Neuronal stem cell (in vitro differentiated cells): ENCODE results near the gene MYO1B.
"Not testable (repeated sequence)": the region's sequence is repeated elsewhere in the genome, so short reads cannot be mapped to it uniquely, and the experiment has no call there.

Experiments used
- DNase-seq: peaks from one replicate; pipeline ENCODE4 v3.0.0-alpha.2; 2013; ENCODE audit warnings: low spot score
- H2AFZ ChIP-seq: one replicate; pipeline ENCODE4 v1.6.1; 2013; ENCODE audit warnings: mild to moderate bottlenecking, low read length, inconsistent platforms
- H2AK5ac ChIP-seq: 2 replicates; pipeline ENCODE4 v1.6.1; 2013; ENCODE audit warnings: low read depth, mild to moderate bottlenecking, inconsistent platforms, low read length, moderate library complexity, mixed read lengths
- H2BK120ac ChIP-seq: 2 replicates; pipeline ENCODE4 v1.6.1; 2013; ENCODE audit warnings: low read depth, mild to moderate bottlenecking, inconsistent platforms, low read length, moderate library complexity, mixed read lengths
- H2BK12ac ChIP-seq: one replicate; pipeline ENCODE4 v1.6.1; 2013; ENCODE audit warnings: low read length, inconsistent platforms
- H2BK15ac ChIP-seq: 2 replicates; pipeline ENCODE4 v1.6.1; 2013; ENCODE audit warnings: mild to moderate bottlenecking, low read length, inconsistent platforms, mixed read lengths
- H2BK5ac ChIP-seq: one replicate; pipeline ENCODE4 v1.6.1; 2013; ENCODE audit warnings: inconsistent platforms, mild to moderate bottlenecking, low read length, moderate library complexity
- H3K14ac ChIP-seq: one replicate; pipeline ENCODE4 v1.6.1; 2013; ENCODE audit warnings: low read length, inconsistent platforms
- H3K18ac ChIP-seq: 2 replicates; pipeline ENCODE4 v1.6.1; 2013; ENCODE audit warnings: low read length, inconsistent platforms
- H3K23ac ChIP-seq: 2 replicates; pipeline ENCODE4 v1.6.1; 2013; ENCODE audit warnings: low read depth, mild to moderate bottlenecking, mixed read lengths, low read length, inconsistent platforms; ENCODE audit not compliant: poor library complexity
- H3K27ac ChIP-seq: replicated peaks from 3 replicates; pipeline ENCODE4 v1.5.1; 2013; ENCODE audit warnings: low read length, inconsistent platforms
- H3K27me3 ChIP-seq, 3 experiments: 2 replicates each; pipeline ENCODE4 v1.6.1; 2013; ENCODE audit warnings: low read length in 3 of 3, mild to moderate bottlenecking in 2 of 3, inconsistent platforms in 1 of 3, low read depth in 1 of 3, mixed read lengths in 1 of 3, moderate library complexity in 1 of 3; ENCODE audit not compliant: control insufficient read depth in 3 of 3, insufficient read depth in 3 of 3
- H3K36me3 ChIP-seq, 2 donors: replicated peaks in 1 of 2; 2 replicates each; pipeline ENCODE4 v1.6.1; 2013; ENCODE audit warnings: low read length in 2 of 2; ENCODE audit not compliant: control insufficient read depth in 2 of 2, insufficient read depth in 2 of 2
- H3K4ac ChIP-seq: 2 replicates; pipeline ENCODE4 v1.6.1; 2013; ENCODE audit warnings: inconsistent platforms, mild to moderate bottlenecking, low read length, moderate library complexity
- H3K4me1 ChIP-seq, 2 donors: 1 replicate in 1 of 2; 2 replicates in 1 of 2; pipeline ENCODE4 v1.6.1; 2013; ENCODE audit warnings: low read length in 2 of 2, low read depth in 1 of 2; ENCODE audit not compliant: control insufficient read depth in 2 of 2, insufficient read depth in 1 of 2
- H3K4me2 ChIP-seq: one replicate; pipeline ENCODE4 v1.6.1; 2013; ENCODE audit warnings: mild to moderate bottlenecking, low read length, inconsistent platforms; ENCODE audit not compliant: insufficient read depth, poor library complexity, severe bottlenecking
- H3K4me3 ChIP-seq, 2 donors: 2 replicates each; pipeline ENCODE4 v1.5.1; 2013; ENCODE audit warnings: low read length in 2 of 2, mild to moderate bottlenecking in 2 of 2, inconsistent platforms in 1 of 2, moderate library complexity in 1 of 2
- H3K79me1 ChIP-seq: one replicate; pipeline ENCODE4 v1.6.1; 2013; ENCODE audit warnings: low read depth, mild to moderate bottlenecking, inconsistent platforms, low read length, moderate library complexity
- H3K9ac ChIP-seq: one replicate; pipeline ENCODE4 v1.6.1; 2013; ENCODE audit warnings: mild to moderate bottlenecking, low read depth, low read length, inconsistent platforms; ENCODE audit not compliant: poor library complexity
- H3K9me3 ChIP-seq, 2 donors: replicated peaks in 1 of 2; 2 replicates each; pipeline versions ENCODE3 to v1.6.1; 2013; ENCODE audit warnings: low read length in 2 of 2, mild to moderate bottlenecking in 2 of 2, inconsistent platforms in 1 of 2, low read depth in 1 of 2, mixed read lengths in 1 of 2, moderate library complexity in 1 of 2; ENCODE audit not compliant: control insufficient read depth in 2 of 2, insufficient read depth in 1 of 2
- H4K8ac ChIP-seq: one replicate; pipeline ENCODE4 v1.6.1; 2013; ENCODE audit warnings: low read depth, mild to moderate bottlenecking, inconsistent platforms, low read length, moderate library complexity
- H4K91ac ChIP-seq: one replicate; pipeline ENCODE4 v1.6.1; 2013; ENCODE audit warnings: low read length, low read depth, mild to moderate bottlenecking, inconsistent platforms; ENCODE audit not compliant: poor library complexity
- WGBS, 2 donors: extraction: QIAGEN DNeasy Blood & Tissue Kit; methylation state at CpG; one replicate each; pipeline ENCODE4 v1.1.7; 2013; ENCODE audit warnings: missing lambda C conversion rate in 2 of 2, mixed read lengths in 1 of 2; ENCODE audit not compliant: insufficient read length in 2 of 2, insufficient replicate concordance in 1 of 2; ENCODE audit errors: extremely low coverage in 2 of 2; 5-methylcytosine and 5-hydroxymethylcytosine counted together

MYO1B gene

DNA sequence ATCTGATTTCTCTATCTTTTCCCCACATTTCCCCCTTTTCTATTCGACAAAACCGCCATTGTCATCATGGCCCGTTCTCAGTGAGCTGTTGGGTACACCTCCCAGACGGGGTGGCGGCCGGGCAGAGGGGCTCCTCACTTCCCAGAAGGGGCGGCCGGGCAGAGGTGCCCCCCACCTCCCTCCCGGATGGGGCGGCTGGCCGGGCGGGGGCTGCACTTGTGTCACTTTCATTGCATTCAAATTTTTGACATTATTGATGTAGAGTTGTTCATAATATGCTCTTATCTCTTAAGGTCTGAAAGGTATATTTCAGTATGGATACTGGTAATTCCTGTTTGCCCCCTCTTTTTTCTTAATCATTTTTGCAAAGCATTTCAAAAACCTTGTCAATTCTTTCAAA is 211.3 kb downstream of the MYO1B start:
- H3K14ac ChIP-seq, H3K18ac ChIP-seq, H3K9me3 ChIP-seq, H2AK5ac ChIP-seq, H3K4me3 ChIP-seq, H2AFZ ChIP-seq, H3K4me2 ChIP-seq, H3K27me3 ChIP-seq, H2BK5ac ChIP-seq, H3K36me3 ChIP-seq, H3K9ac ChIP-seq, H3K4me1 ChIP-seq, H2BK15ac ChIP-seq, H2BK12ac ChIP-seq, H3K4ac ChIP-seq, H4K91ac ChIP-seq, H2BK120ac ChIP-seq, H3K79me1 ChIP-seq, H4K8ac ChIP-seq, DNase-seq, H3K23ac ChIP-seq, H3K27ac ChIP-seq: not testable (repeated sequence)
- WGBS, 2 donors, result no CpG with 5 or more reads among the region's 12 CpGs

DNA sequence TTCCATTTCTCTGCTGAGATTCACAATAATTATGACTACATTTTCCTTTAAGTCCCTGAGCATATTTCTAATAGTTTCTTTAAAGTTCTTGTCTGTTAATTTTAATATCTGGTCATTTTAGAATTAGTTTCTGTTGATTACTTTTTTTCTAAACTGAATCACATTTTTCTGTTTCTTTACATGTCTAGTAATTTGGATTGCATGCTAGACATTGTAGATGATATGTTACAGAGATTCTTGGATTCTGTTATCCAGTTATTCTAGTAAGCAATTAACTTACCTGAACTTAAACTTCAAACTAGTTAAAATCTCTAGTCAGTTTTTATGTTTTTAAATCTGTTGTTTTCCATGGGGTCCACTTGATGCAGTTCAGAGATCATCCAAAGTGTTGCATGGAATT is 214.0 kb downstream of the MYO1B start:
- Histone ChIP-seq H2BK5ac (no peak overlapping the region), H4K8ac (no peak overlapping the region), H3K4me3 (no peak overlapping the region), H3K4ac (no peak overlapping the region), H3K79me1 (no peaks in the 10 kb centered on the region), H3K4me1 (peaks cover 0 to 2% of the 10 kb centered on the region in 2 donors), H3K14ac (no peak overlapping the region), H2BK120ac (no peak overlapping the region), H3K9ac (no peak overlapping the region), H2BK12ac (no peak overlapping the region), H3K18ac (no peak overlapping the region), H3K23ac (no peak overlapping the region), H2AFZ (no peak overlapping the region), H3K27me3 (no peaks in the 10 kb centered on the region), H3K4me2 (no peak overlapping the region), H4K91ac (no peak overlapping the region), H3K27ac (no peak overlapping the region), H2BK15ac (no peak overlapping the region), H3K36me3 (no peaks in the 10 kb centered on the region), H2AK5ac (no peak overlapping the region), H3K9me3 (peaks cover 2 to 5% of the 10 kb centered on the region in 2 donors)
- DNase-seq, result no peak

DNA sequence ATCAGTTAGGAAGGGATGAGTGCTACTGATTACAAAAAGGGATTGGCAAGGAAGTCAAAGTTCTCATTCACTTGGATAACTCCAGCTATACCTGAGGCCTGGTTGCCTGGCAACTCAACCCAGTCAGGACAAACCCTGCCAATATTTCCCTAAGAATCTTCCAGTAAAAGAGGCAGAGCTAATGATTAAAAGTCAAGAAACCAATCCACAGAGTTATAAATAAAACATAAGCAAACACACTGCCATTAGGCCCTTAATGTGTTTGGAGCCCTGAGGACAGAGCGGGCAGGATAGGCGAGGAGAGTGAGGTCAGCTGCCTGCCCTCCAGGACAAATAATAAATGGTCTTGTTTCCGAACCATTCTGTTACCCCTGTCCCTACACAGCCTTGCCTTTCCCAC is 217.2 kb downstream of the MYO1B start:
- Histone ChIP-seq H3K36me3 (no peaks in the 10 kb centered on the region), H3K4me3 (no peak overlapping the region), H3K27me3 (no peaks in the 10 kb centered on the region), H2BK12ac (no peak overlapping the region), H4K8ac (no peak overlapping the region), H3K23ac (no peak overlapping the region), H3K4ac (no peak overlapping the region), H3K4me1 (peaks cover 0 to 2% of the 10 kb centered on the region in 2 donors), H3K79me1 (no peaks in the 10 kb centered on the region), H2AFZ (no peak overlapping the region), H3K14ac (no peak overlapping the region), H2BK15ac (no peak overlapping the region), H2BK120ac (no peak overlapping the region), H3K4me2 (no peak overlapping the region), H3K27ac (no peak overlapping the region), H3K9me3 (peaks cover 0 to 2% of the 10 kb centered on the region in 2 donors), H2AK5ac (no peak overlapping the region), H2BK5ac (no peak overlapping the region), H4K91ac (no peak overlapping the region), H3K9ac (no peak overlapping the region), H3K18ac (no peak overlapping the region)
- DNase-seq, result no peak
- WGBS, 2 donors, result no CpG with 5 or more reads among the region's 3 CpGs

DNA sequence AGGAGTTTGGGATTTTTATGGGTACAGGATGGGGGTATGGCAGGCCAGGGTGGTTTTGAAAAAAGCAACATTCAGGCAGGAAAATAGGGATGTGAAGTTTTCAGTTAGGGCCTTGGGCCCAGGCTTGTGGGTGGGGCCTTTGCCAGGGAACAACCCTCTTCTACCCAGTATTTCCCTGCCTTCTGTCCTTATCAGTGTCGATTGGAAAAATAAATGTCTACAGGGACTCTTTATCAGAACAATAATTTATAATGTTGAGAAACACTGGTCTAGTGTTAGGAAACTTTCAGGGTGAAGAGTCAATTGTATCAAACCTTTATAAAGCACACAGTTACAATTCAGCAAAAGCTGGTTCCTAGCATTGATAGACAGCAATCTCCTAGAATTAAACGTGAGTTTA is 218.6 kb downstream of the MYO1B start:
- WGBS, 2 donors, result no CpG with 5 or more reads among the region's 2 CpGs
- no peak overlapping the region for H3K18ac ChIP-seq
- H3K4ac ChIP-seq, result no peak overlapping the region

More for the DNA sequence above, 218.6 kb downstream of the MYO1B start:
- Histone ChIP-seq H2BK5ac (no peak overlapping the region), H3K4me2 (no peak overlapping the region), H3K9me3 (peaks cover 0 to 2% of the 10 kb centered on the region in 2 donors), H2AK5ac (no peak overlapping the region), H3K36me3 (no peaks in the 10 kb centered on the region), H3K79me1 (no peaks in the 10 kb centered on the region), H3K14ac (no peak overlapping the region), H4K91ac (no peak overlapping the region), H3K4me1 (peaks cover 0 to 2% of the 10 kb centered on the region in 2 donors), H3K23ac (no peak overlapping the region), H3K4me3 (no peak overlapping the region), H2BK120ac (no peak overlapping the region), H2BK15ac (no peak overlapping the region), H4K8ac (no peak overlapping the region), H3K27me3 (no peaks in the 10 kb centered on the region), H2AFZ (no peak overlapping the region), H2BK12ac (no peak overlapping the region), H3K27ac (no peak overlapping the region), H3K9ac (no peak overlapping the region)
- no peak for DNase-seq
